GM12873 (cell line): ENCODE results near the gene CDC37.
A peak's percentile ranks its signal among the peaks of the same experiment; 100 is the strongest.

ENCODE experiments used
- TF ChIP-seq, protein P1 (sequence below): IDR thresholded peaks from 2 replicates; pipeline ENCODE4 v1.5.1; 2012; ENCODE audit warnings: low read depth, mild to moderate bottlenecking, moderate library complexity, low read length, control low read depth; ENCODE audit not compliant: insufficient read depth; ENCODE audit errors: missing control alignments

The CDC37 gene

DNA sequence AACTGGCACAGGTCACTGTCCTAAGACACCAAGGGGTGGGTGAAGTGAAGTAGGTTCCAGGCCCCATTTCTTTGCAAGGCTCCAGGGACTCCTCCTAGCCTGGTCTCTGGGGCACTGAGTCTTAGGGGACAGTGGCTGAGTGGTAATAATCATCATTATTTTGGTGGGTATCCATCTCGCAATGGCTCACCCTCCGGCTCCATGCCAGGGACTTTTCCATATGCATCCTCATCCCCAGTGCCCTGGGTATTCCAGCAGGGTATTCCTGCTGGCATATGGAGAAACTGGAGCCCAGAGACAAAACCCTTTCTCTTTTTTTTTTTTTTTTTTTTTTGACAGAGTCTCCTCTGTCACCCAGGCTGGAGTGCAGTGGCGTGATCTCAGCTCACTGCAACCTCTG is 19.5 kb upstream of the CDC37 start:
- TF ChIP-seq, protein P1, sequence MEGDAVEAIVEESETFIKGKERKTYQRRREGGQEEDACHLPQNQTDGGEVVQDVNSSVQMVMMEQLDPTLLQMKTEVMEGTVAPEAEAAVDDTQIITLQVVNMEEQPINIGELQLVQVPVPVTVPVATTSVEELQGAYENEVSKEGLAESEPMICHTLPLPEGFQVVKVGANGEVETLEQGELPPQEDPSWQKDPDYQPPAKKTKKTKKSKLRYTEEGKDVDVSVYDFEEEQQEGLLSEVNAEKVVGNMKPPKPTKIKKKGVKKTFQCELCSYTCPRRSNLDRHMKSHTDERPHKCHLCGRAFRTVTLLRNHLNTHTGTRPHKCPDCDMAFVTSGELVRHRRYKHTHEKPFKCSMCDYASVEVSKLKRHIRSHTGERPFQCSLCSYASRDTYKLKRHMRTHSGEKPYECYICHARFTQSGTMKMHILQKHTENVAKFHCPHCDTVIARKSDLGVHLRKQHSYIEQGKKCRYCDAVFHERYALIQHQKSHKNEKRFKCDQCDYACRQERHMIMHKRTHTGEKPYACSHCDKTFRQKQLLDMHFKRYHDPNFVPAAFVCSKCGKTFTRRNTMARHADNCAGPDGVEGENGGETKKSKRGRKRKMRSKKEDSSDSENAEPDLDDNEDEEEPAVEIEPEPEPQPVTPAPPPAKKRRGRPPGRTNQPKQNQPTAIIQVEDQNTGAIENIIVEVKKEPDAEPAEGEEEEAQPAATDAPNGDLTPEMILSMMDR, result no peak

DNA sequence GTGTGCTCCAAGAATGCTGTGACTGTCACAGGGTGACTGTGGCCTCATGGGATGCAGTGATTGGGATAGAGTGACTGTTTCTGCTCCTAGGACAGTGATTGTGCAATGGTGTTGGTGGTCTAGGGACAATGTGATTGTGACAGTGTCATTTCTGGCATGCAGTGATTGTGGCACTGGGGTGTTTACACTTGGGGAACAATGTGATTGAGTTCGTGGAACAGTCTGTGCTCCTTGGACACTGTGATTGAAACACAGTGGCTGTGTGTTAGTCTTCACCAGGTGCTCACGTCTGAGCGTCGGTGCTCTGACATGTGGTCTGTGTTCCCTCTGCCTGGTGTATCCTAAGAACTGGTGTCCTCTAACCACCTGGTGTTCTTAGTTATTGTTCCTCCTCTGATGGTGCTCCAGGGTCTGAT is 18.7 kb upstream of the CDC37 start:
- TF ChIP-seq, protein P1, result no peak

- TF ChIP-seq, protein P1, result no peak
Observed at GRCh38 chr19:10421240-10422045, 18.1 kb upstream of the CDC37 start.

GRCh38 chr19:10420444-10421239 is 17.3 kb upstream of the CDC37 start, which contains the start of gene PDE4A:
PDE4A (plus strand) TSS chr19:10420538; CDS start chr19:10420765, 227 bp downstream.
- TF ChIP-seq, protein P1, result peak; percentile 60

- TF ChIP-seq, protein P1, result no peak
Observed at GRCh38 chr19:10419646-10420443, 16.5 kb upstream of the CDC37 start.

DNA sequence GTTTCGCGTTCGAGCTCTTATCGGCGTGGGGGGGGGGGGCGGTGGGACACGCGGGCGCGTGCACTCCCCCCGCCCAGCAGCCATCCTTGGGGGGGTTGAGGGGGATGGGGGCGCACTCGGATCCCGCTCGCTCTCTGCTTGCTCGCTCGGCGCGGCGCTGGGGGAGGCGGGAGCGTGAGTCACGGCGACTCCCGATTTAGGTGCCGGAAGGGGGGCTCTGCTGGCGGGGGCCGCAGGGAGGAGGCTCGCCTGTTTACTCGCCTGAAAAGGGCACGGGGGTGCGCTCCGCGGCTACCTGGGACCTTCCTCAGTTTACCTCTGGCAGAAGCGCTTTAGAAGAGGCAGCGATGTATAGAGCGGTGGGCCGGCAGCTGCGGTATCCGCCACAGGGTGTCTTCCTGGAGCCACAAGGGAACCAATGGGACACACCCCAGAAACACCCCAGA is 15.9 kb upstream of the CDC37 start:
- TF ChIP-seq, protein P1, result no peak
